ENCODE results near the gene CCL7. TPM values are rescaled to one million over a fixed set of nuclear protein-coding genes. Genes with fewer than 3 reads are reported as not detected.

The CCL7 gene
- total and polyA plus RNA-seq, 3 donors from 2014 or later = not detected

DNA sequence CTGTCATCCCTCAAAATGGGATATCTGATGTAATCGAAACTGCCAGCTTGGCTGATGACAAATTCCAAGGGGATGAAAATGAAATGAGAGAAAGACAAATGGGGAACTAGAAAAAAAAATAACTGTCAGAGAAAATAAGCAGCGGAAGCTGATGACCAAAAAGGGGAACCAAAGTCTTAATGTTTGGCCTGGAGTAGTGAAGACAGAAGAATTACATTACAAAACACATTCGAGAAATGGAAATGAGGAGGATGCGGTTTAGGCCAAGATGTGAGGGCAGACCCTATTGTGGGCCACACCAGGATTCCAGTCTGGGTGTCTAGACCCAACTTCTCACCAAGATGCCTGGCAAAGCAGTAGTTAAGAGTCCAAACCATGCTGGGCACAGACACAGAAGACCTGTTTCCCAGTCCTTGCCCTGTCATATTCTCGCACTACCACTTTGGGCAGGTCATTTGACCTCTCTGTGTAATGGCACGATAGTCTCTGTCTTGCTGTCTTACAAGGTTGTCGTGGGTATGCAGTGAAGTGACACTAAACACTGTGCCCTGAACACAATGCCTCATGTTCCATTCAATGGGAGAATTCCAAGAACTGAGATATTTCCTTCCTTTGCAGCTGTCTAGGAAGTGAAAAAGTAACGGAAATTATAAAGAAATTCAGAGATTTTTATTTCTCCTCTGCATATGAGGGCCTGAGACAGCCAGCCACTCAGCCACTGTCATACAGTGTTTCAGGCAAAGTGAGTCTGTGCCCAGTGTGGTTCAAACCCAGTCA is 27.2 kb upstream of the CCL7 start:
- intact Hi-C loops (cut with DNase I; ENCODE audit: low total_unique reads) = no loop called here
- Histone ChIP-seq H3K27me3 (no peaks in the 10 kb centered on the region), H3K9me3 (no peaks in the 10 kb centered on the region), H3K4me3 (no peak overlapping the region), H3K36me3 (ENCODE audit: low read depth, missing control alignments) (no peaks in the 10 kb centered on the region), H3K4me1 (peaks cover 20% of the 10 kb centered on the region), H3K27ac (no peak overlapping the region)
- WGBS, 2 donors = 77 to 83% methylated on average over 8 of the region's 8 CpGs
- no peak for TF ChIP-seq POLR2A (IDR thresholded peaks at IDR 0.05)
- DNase-seq = no peak

DNA sequence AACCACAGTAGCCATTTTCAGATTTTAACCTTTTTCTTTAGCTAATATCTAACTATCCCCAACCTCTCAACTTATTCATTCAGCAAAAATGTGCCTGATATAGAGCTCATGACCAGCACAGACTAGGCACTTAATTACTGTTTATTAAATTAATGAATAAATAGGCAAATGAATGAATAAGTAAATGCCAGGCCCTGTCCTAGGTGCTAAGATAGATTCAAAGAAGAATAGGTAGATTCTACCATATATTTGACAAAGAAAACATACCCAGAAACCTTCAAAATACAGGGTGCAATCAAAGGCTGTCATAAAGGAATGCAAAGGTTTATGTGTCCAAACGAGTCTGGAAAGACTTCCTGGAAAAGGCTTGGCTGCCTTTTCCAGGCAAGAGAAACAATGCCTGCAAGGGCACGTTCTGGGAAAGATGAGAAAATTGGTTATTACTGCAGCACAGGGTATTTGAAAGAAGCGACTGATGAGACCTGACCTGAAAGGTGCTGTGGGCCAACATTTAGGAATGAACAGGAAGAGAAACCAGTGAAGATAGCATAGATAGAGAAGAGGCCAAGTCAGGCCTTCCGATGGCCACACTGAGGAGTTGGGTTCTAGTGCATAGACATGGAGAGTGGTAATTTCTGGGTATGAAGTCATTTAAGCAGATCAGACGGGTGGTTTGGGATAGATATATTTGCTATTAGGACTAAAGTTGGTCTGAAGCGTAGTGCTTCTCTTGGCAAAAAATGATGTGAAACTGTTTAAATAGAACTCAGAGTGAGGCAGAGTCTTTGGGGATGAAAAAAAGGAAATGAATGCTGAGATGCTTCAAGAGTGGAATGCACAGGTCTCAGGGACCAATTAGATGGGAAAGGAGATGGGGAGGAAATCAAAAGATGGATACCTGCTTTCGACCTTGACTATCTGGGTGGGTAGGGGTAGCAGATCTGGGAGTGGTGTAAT is 26.4 kb upstream of the CCL7 start:
- intact Hi-C loops (cut with DNase I; ENCODE audit: low total_unique reads) = no loop called here
- WGBS, 2 donors = 79 to 87% methylated on average over 7 of the region's 7 CpGs
- H3K4me1 ChIP-seq = peaks cover 20% of the 10 kb centered on the region
- no peak overlapping the region for H3K27ac ChIP-seq
- no peaks in the 10 kb centered on the region for H3K9me3 ChIP-seq
- no peaks in the 10 kb centered on the region for H3K27me3 ChIP-seq
- H3K36me3 ChIP-seq (ENCODE audit: low read depth, missing control alignments) = no peaks in the 10 kb centered on the region
- H3K4me3 ChIP-seq = no peak overlapping the region
- TF ChIP-seq, protein P1, sequence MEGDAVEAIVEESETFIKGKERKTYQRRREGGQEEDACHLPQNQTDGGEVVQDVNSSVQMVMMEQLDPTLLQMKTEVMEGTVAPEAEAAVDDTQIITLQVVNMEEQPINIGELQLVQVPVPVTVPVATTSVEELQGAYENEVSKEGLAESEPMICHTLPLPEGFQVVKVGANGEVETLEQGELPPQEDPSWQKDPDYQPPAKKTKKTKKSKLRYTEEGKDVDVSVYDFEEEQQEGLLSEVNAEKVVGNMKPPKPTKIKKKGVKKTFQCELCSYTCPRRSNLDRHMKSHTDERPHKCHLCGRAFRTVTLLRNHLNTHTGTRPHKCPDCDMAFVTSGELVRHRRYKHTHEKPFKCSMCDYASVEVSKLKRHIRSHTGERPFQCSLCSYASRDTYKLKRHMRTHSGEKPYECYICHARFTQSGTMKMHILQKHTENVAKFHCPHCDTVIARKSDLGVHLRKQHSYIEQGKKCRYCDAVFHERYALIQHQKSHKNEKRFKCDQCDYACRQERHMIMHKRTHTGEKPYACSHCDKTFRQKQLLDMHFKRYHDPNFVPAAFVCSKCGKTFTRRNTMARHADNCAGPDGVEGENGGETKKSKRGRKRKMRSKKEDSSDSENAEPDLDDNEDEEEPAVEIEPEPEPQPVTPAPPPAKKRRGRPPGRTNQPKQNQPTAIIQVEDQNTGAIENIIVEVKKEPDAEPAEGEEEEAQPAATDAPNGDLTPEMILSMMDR (IDR thresholded peaks at IDR 0.05) = no peak
- no peak for TF ChIP-seq POLR2A (IDR thresholded peaks at IDR 0.05)
- no peak for DNase-seq

DNA sequence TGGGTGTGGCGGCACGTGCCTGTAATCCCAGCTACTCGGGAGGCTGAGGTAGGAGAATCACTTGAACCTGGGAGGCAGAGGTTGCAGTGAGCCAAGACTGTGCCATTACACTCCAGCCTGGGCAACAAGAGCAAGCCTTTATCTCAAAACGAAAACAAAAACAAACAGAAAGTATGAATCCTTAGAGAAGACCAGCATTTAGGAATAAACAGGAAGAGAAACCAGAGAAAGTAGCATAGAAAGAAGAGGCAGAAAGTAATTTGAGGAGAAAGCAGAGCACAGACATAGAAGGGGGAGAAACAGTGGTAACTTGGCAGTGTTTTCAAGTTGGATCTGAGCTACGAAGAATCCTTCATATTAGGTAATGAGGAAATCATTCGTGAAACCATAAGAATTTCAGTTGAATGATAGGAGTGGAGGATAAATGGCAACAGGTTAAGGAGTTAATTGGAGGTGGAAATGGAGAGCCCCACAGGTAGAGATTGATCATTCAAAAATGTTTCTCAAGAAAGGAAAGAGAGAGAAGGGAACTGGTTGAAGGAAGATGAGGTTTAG is 24.6 kb upstream of the CCL7 start:
- H3K27ac ChIP-seq = no peak overlapping the region
- H3K4me3 ChIP-seq = no peak overlapping the region
- peaks cover 33% of the 10 kb centered on the region for H3K4me1 ChIP-seq
- no peaks in the 10 kb centered on the region for H3K36me3 ChIP-seq (ENCODE audit: low read depth, missing control alignments)
- H3K27me3 ChIP-seq = no peaks in the 10 kb centered on the region
- no peak for DNase-seq
- TF ChIP-seq, protein P1 (IDR thresholded peaks at IDR 0.05) = no peak
- TF ChIP-seq POLR2A (IDR thresholded peaks at IDR 0.05) = no peak
- intact Hi-C loops (cut with DNase I; ENCODE audit: low total_unique reads) = no loop called here
- 82 to 84% methylated on average over 6 of the region's 6 CpGs for WGBS, 2 donors
- no peaks in the 10 kb centered on the region for H3K9me3 ChIP-seq

DNA sequence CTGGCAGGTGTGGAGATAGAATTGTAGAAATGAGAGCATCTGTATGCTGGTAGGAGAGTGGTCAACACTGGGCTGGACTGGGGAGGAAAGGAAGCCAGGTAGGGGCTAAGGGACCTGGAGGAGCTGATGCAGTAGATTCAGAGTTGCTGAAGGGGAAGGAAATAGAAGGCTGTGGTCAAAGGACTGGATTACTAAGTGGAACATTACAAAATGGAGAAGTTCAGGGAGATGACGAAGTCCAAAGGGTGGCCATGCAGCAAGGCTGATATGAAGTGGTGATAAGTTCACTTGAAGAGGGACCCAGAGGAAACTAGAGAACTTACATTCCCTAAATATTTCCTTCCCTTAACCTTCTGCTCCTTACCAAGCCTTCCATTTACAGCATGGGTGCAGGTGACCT is 23.6 kb upstream of the CCL7 start:
- DNase-seq = no peak
- no peaks in the 10 kb centered on the region for H3K9me3 ChIP-seq
- intact Hi-C loops (cut with DNase I; ENCODE audit: low total_unique reads) = no loop called here
- H3K27me3 ChIP-seq = no peaks in the 10 kb centered on the region
- peaks cover 36% of the 10 kb centered on the region for H3K4me1 ChIP-seq
- no peak overlapping the region for H3K4me3 ChIP-seq
- TF ChIP-seq, protein P1 (IDR thresholded peaks at IDR 0.05) = no peak
- no peak for TF ChIP-seq POLR2A (IDR thresholded peaks at IDR 0.05)
- no peaks in the 10 kb centered on the region for H3K36me3 ChIP-seq (ENCODE audit: low read depth, missing control alignments)
- no peak overlapping the region for H3K27ac ChIP-seq
- WGBS, 2 donors = 88 to 90% methylated on average over 1 of the region's 1 CpG

DNA sequence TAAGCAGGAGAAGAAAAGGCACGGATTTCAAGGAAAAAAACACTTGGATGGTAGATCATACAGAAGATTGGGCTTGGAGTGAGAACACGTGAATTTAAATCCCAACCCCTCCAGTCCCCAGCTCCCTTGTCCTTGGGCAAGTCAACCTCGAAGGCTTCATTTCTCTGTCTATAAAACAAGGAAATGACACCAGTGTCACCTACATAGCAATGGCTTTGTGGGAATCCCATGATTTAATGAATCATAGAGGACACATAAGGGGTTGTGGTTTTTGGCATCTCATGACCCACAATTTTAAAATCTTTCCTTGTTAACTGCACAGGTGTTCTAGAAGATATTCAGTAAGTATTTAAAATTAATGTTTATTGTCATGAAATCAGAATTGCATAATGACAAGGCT is 23.1 kb upstream of the CCL7 start:
- H3K36me3 ChIP-seq (ENCODE audit: low read depth, missing control alignments) = no peaks in the 10 kb centered on the region
- DNase-seq = no peak
- H3K4me1 ChIP-seq = peaks cover 40% of the 10 kb centered on the region
- no peak overlapping the region for H3K27ac ChIP-seq
- 77 to 84% methylated on average over 3 of the region's 3 CpGs for WGBS, 2 donors
- intact Hi-C loops (cut with DNase I; ENCODE audit: low total_unique reads) = no loop called here
- H3K4me3 ChIP-seq = no peak overlapping the region
- no peaks in the 10 kb centered on the region for H3K9me3 ChIP-seq
- no peaks in the 10 kb centered on the region for H3K27me3 ChIP-seq
- TF ChIP-seq, protein P1 (IDR thresholded peaks at IDR 0.05) = no peak
- no peak for TF ChIP-seq POLR2A (IDR thresholded peaks at IDR 0.05)

Data from testis (tissue), 3 donors.